ENCODE measurements around the gene ADGRF1.
"Not testable (repeated sequence)": the region's sequence is repeated elsewhere in the genome, so short reads cannot be mapped to it uniquely, and the experiment has no call there.

ADGRF1 gene

GRCh38 chr6:46997646-46998045, 44.5 kb downstream of the ADGRF1 start:
- TF ChIP-seq CTCF (IDR thresholded peaks at IDR 0.05; ENCODE audit: control insufficient read depth, extremely low read depth, insufficient read depth) = no peak
- no peak overlapping the region for H3K4me3 ChIP-seq (ENCODE audit: low read depth, low read length)
- DNase-seq (ENCODE audit: low read depth) = no peak

GRCh38 chr6:46996860-46997641, 45.1 kb downstream of the ADGRF1 start:
- TF ChIP-seq CTCF (IDR thresholded peaks at IDR 0.05; ENCODE audit: control insufficient read depth, extremely low read depth, insufficient read depth) = no peak
- H3K4me3 ChIP-seq (ENCODE audit: low read depth, low read length) = no peak overlapping the region
- DNase-seq (ENCODE audit: low read depth) = no peak

- no peak for TF ChIP-seq CTCF (IDR thresholded peaks at IDR 0.05; ENCODE audit: control insufficient read depth, extremely low read depth, insufficient read depth)
- H3K4me3 ChIP-seq (ENCODE audit: low read depth, low read length) = no peak overlapping the region
- DNase-seq (ENCODE audit: low read depth) = no peak
Measured at GRCh38 chr6:46994933-46995332, 47.2 kb downstream of the ADGRF1 start.

- no peak for TF ChIP-seq CTCF (IDR thresholded peaks at IDR 0.05; ENCODE audit: control insufficient read depth, extremely low read depth, insufficient read depth)
- DNase-seq (ENCODE audit: low read depth) = no peak
- H3K4me3 ChIP-seq (ENCODE audit: low read depth, low read length) = no peak overlapping the region
Measured at GRCh38 chr6:46993846-46994245, 48.3 kb downstream of the ADGRF1 start.

- H3K4me3 ChIP-seq (ENCODE audit: low read depth, low read length); DNase-seq (ENCODE audit: low read depth): not testable (repeated sequence)
Measured at GRCh38 chr6:46992391-46992790, 49.7 kb downstream of the ADGRF1 start.

- DNase-seq (ENCODE audit: low read depth) = peak; percentile 87
- peak; percentile 62 for TF ChIP-seq CTCF (IDR thresholded peaks at IDR 0.05; ENCODE audit: control insufficient read depth, extremely low read depth, insufficient read depth)
- not testable (repeated sequence) for H3K4me3 ChIP-seq (ENCODE audit: low read depth, low read length)
Measured at GRCh38 chr6:46990818-46991510, 51.2 kb downstream of the ADGRF1 start.

GRCh38 chr6:46990031-46990644, 52.0 kb downstream of the ADGRF1 start:
- peak; percentile 8 for DNase-seq (ENCODE audit: low read depth)

More at GRCh38 chr6:46990031-46990644, 52.0 kb downstream of the ADGRF1 start:
- no peak for TF ChIP-seq CTCF (IDR thresholded peaks at IDR 0.05; ENCODE audit: control insufficient read depth, extremely low read depth, insufficient read depth)
- H3K4me3 ChIP-seq (ENCODE audit: low read depth, low read length) = no peak overlapping the region
